GM21515 (cell line): ENCODE measurements around the gene FAM174A.
"Not testable (repeated sequence)": the region's sequence is repeated elsewhere in the genome, so short reads cannot be mapped to it uniquely, and the experiment has no call there.

Experiments
- ATAC-seq: cut with Tn5 transposase; IDR thresholded peaks from one replicate; pipeline ENCODE4 v1.9.1; 2021; ENCODE audit not compliant: unreplicated experiment

FAM174A gene

GRCh38 chr5:100575815-100576214 lies 40.6 kb downstream of the FAM174A start:
- ATAC-seq, result no peak

GRCh38 chr5:100576217-100576751 lies 41.1 kb downstream of the FAM174A start:
- ATAC-seq, result no peak

GRCh38 chr5:100577506-100577905 lies 42.3 kb downstream of the FAM174A start:
- no peak for ATAC-seq

- peak; percentile 95 for ATAC-seq
These were observed 48.9 kb downstream of the FAM174A start for GRCh38 chr5:100584069-100584468.

GRCh38 chr5:100584889-100585288 lies 49.7 kb downstream of the FAM174A start:
- no peak for ATAC-seq

GRCh38 chr5:100590867-100591266 lies 55.7 kb downstream of the FAM174A start:
- ATAC-seq, result no peak

GRCh38 chr5:100595152-100595811 lies 60.1 kb downstream of the FAM174A start:
- ATAC-seq, result no peak

GRCh38 chr5:100595812-100596173 lies 60.6 kb downstream of the FAM174A start:
- ATAC-seq, result no peak

GRCh38 chr5:100598446-100598845 lies 63.3 kb downstream of the FAM174A start:
- no peak for ATAC-seq

GRCh38 chr5:100600298-100600994 lies 65.3 kb downstream of the FAM174A start:
- ATAC-seq, result no peak

GRCh38 chr5:100603141-100603540 lies 68.0 kb downstream of the FAM174A start:
- ATAC-seq, result no peak

- ATAC-seq, result not testable (repeated sequence)
These were observed 68.8 kb downstream of the FAM174A start for GRCh38 chr5:100604021-100604420.

GRCh38 chr5:100609594-100609993 lies 74.4 kb downstream of the FAM174A start:
- ATAC-seq, result no peak

GRCh38 chr5:100614308-100614707 lies 79.1 kb downstream of the FAM174A start:
- ATAC-seq, result no peak

GRCh38 chr5:100615362-100615761 lies 80.2 kb downstream of the FAM174A start:
- no peak for ATAC-seq

GRCh38 chr5:100616291-100616690 lies 81.1 kb downstream of the FAM174A start:
- ATAC-seq, result no peak

GRCh38 chr5:100616981-100617380 lies 81.8 kb downstream of the FAM174A start:
- no peak for ATAC-seq

- ATAC-seq, result peak; percentile 86
These were observed 88.5 kb downstream of the FAM174A start for GRCh38 chr5:100623719-100624118.

GRCh38 chr5:100634937-100635534 lies 99.9 kb downstream of the FAM174A start:
- peak; percentile 64 for ATAC-seq
